Smooth muscle cell (in vitro differentiated cells): Measurements from ENCODE around the gene RPS6KA3. TPM values are rescaled to one million over a fixed set of nuclear protein-coding genes. Genes with fewer than 3 reads are reported as not detected.
A peak's percentile ranks its signal among the peaks of the same experiment; 100 is the strongest.

ENCODE experiments used
- DNase-seq: peaks from one replicate; lab custom pipeline; 2025; ENCODE audit not compliant: unreplicated experiment; lab: John Stamatoyannopoulos, UW
- H2AFZ ChIP-seq: fragments of 200-600 bp; sonication (generic); 2 replicates; pipeline ENCODE4 v1.6.0; 2016; ENCODE audit warnings: antibody characterized with exemption, low read depth, mild to moderate bottlenecking
- H3F3A ChIP-seq: fragments of 200-600 bp; sonication (generic); 2 replicates; pipeline ENCODE4 v1.6.0; 2017; ENCODE audit warnings: antibody characterized with exemption, low read depth
- H3K27ac ChIP-seq: fragments of 200-600 bp; sonication (generic); 2 replicates; pipeline ENCODE4 v1.5.1; 2016; ENCODE audit warnings: low read depth, mild to moderate bottlenecking
- H3K27me3 ChIP-seq: fragments of 200-600 bp; sonication (generic); 2 replicates; pipeline ENCODE4 v1.6.1; 2016; ENCODE audit warnings: low read depth, mild to moderate bottlenecking
- H3K36me3 ChIP-seq: fragments of 200-600 bp; sonication (generic); 2 replicates; pipeline ENCODE4 v1.5.1; 2016; ENCODE audit warnings: low read depth
- H3K4me1 ChIP-seq: fragments of 200-600 bp; sonication (generic); 2 replicates; pipeline ENCODE4 v1.5.1; 2016; ENCODE audit warnings: low read depth
- H3K4me2 ChIP-seq: fragments of 200-600 bp; sonication (generic); 2 replicates; pipeline ENCODE4 v1.6.0; 2016; ENCODE audit warnings: mild to moderate bottlenecking
- H3K4me3 ChIP-seq: fragments of 200-600 bp; sonication (generic); 2 replicates; pipeline ENCODE4 v1.5.1; 2016; ENCODE audit warnings: mild to moderate bottlenecking
- H3K79me2 ChIP-seq: fragments of 200-600 bp; sonication (generic); 2 replicates; pipeline ENCODE4 v1.6.0; 2016; ENCODE audit warnings: low read depth, mild to moderate bottlenecking
- H3K9ac ChIP-seq: fragments of 200-600 bp; sonication (generic); 2 replicates; pipeline ENCODE4 v1.6.0; 2016; ENCODE audit warnings: low read depth
- H3K9me3 ChIP-seq: fragments of 200-600 bp; sonication (generic); replicated peaks from 2 replicates; pipeline ENCODE4 v1.5.1; 2016; ENCODE audit warnings: low read depth
- H4K20me1 ChIP-seq: fragments of 200-600 bp; sonication (generic); 2 replicates; pipeline ENCODE4 v1.6.0; 2016; ENCODE audit warnings: low read depth
- CTCF ChIP-seq: fragments of 200-600 bp; sonication (generic); IDR thresholded peaks from 2 replicates; pipeline ENCODE4 v1.5.1; 2017; ENCODE audit warnings: borderline replicate concordance, mild to moderate bottlenecking, antibody characterized with exemption; ENCODE audit not compliant: insufficient read depth, poor library complexity, severe bottlenecking
- WGBS: methylation state at CpG from one replicate; pipeline ENCODE4 v1.1.7; 2016; ENCODE audit warnings: low lambda C conversion rate; 5-methylcytosine and 5-hydroxymethylcytosine counted together
- polyA plus RNA-seq: library from polyadenylated mRNA; unstranded; fragments of >200 nt; fragmentation: Nextera tagmentation; extraction: Ambion mirVana; gene quantifications from 2 replicates; pipeline ENCODE4 v1.2.1, GENCODE V29; 2016
- small RNA-seq: library from RNA; depleted of rRNA; stranded (forward); fragments of <200 nt; gene quantifications from one replicate; pipeline ENCODE3, GENCODE V24; 2014
- total RNA-seq: library from RNA; depleted of rRNA; stranded (reverse); fragments of >200 nt; gene quantifications from 2 replicates; pipeline ENCODE4 v1.2.3, GENCODE V29; 2014

RPS6KA3 gene
- total and polyA plus RNA-seq, 2 experiments from 2014 or later, result 15.4 to 37.2 TPM

- Histone ChIP-seq H3F3A (no peaks in the 10 kb centered on the region), H3K4me2 (no peak overlapping the region), H3K4me3 (no peak overlapping the region), H3K27ac (no peak overlapping the region), H3K9ac (no peak overlapping the region), H2AFZ (no peak overlapping the region), H3K27me3 (peaks cover 12% of the 10 kb centered on the region), H3K79me2 (no peaks in the 10 kb centered on the region), H3K9me3 (no peaks in the 10 kb centered on the region), H3K4me1 (no peaks in the 10 kb centered on the region), H3K36me3 (no peaks in the 10 kb centered on the region), H4K20me1 (no peaks in the 10 kb centered on the region)
- 89% methylated on average over 10 of the region's 10 CpGs for WGBS
- TF ChIP-seq CTCF, result no peak
- no peak for DNase-seq
Observed at GRCh38 chrX:20111271-20111670, 155.4 kb downstream of the RPS6KA3 start.

GRCh38 chrX:20101934-20102581 lies 164.7 kb downstream of the RPS6KA3 start:
- Histone ChIP-seq H3K27ac (no peak overlapping the region), H3K4me1 (no peaks in the 10 kb centered on the region), H2AFZ (no peak overlapping the region), H3K27me3 (no peaks in the 10 kb centered on the region), H3K9me3 (no peaks in the 10 kb centered on the region), H3K79me2 (no peaks in the 10 kb centered on the region), H3K4me2 (no peak overlapping the region), H3F3A (no peaks in the 10 kb centered on the region), H3K36me3 (no peaks in the 10 kb centered on the region), H3K9ac (no peak overlapping the region), H4K20me1 (no peaks in the 10 kb centered on the region), H3K4me3 (no peak overlapping the region)
- WGBS, result 82% methylated on average over 2 of the region's 2 CpGs
- TF ChIP-seq CTCF, result no peak
- DNase-seq, result no peak

Small RNAs within 50 kb of the gene (small RNA-seq; reads per million reads assigned to genes)
- gene RF00493, result 21.5 reads per million, percentile 90 among the genes with 10 or more reads in this experiment
- not detected for gene RF00494

Other genes starting within 250 kb of the RPS6KA3 start
- 0.09 and 0.18 TPM in 2 replicates for gene MAP7D2, start 150.0 kb downstream of the RPS6KA3 start, total RNA-seq
- gene MAP7D2, start 150.0 kb downstream of the RPS6KA3 start, polyA plus RNA-seq, result 1.7 TPM in 1 of 2 replicates, not detected in the other
- 40.3 and 48.2 TPM in 2 replicates for gene EIF1AX, start 125.1 kb downstream of the RPS6KA3 start, total RNA-seq
- gene EIF1AX, start 125.1 kb downstream of the RPS6KA3 start, polyA plus RNA-seq, result 37.2 and 40.7 TPM in 2 replicates